Transverse colon (tissue), 3 donors: ENCODE measurements around the gene COL6A5.

ENCODE experiments used
- EP300 ChIP-seq: sonication (generic); formaldehyde crosslinking; IDR thresholded peaks from one replicate; pipeline ENCODE4 v1.6.1; 2017; ENCODE audit warnings: antibody characterized with exemption, low read depth
- TF ChIP-seq, protein P1 (sequence below), 5 experiments: fragments of 200-600 bp in 3 of 5; fragments of 450-650 bp in 2 of 5; sonication (generic) in 3 of 5; IDR thresholded peaks; 1 replicate in 2 of 5; 2 replicates in 3 of 5; pipeline ENCODE4 v1.5.1; 2016 to 2017; ENCODE audit warnings: antibody characterized with exemption in 5 of 5, inconsistent platforms in 3 of 5, mild to moderate bottlenecking in 2 of 5, moderate library complexity in 1 of 5

DNA sequence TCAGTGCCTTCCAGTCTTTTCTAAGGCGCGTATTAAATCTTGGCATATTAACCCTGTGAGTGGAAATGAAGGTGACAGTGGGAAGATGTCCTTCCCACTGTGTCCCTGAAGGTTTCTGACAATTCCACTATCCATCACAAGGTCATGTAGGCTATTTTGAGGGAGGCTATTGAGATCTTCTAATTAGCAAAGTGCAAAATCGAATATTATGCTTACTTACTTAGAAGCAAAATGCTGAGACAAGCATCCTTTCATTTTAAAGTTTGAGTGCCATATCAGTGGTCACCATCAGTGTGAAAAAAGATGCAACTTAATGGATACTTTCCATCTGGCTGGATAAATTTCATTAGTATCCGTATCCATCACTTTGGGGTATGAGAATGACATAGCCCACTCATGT is 77.6 kb downstream of the COL6A5 start:
- TF ChIP-seq, protein P1, sequence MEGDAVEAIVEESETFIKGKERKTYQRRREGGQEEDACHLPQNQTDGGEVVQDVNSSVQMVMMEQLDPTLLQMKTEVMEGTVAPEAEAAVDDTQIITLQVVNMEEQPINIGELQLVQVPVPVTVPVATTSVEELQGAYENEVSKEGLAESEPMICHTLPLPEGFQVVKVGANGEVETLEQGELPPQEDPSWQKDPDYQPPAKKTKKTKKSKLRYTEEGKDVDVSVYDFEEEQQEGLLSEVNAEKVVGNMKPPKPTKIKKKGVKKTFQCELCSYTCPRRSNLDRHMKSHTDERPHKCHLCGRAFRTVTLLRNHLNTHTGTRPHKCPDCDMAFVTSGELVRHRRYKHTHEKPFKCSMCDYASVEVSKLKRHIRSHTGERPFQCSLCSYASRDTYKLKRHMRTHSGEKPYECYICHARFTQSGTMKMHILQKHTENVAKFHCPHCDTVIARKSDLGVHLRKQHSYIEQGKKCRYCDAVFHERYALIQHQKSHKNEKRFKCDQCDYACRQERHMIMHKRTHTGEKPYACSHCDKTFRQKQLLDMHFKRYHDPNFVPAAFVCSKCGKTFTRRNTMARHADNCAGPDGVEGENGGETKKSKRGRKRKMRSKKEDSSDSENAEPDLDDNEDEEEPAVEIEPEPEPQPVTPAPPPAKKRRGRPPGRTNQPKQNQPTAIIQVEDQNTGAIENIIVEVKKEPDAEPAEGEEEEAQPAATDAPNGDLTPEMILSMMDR (IDR thresholded peaks at IDR 0.05): no peak
- TF ChIP-seq EP300: no peak
